Keratinocyte (primary cell): ENCODE data around the gene PRKCA. TPM values are rescaled to one million over a fixed set of nuclear protein-coding genes. Genes with fewer than 3 reads are reported as not detected.

Experiments used
- DNase-seq: peaks from one replicate; pipeline ENCODE4 v3.0.0-alpha.2; 2011; ENCODE audit warnings: low read depth, missing footprints, low spot score
- FAIRE-seq: peaks from 2 replicates; lab custom pipeline; 2011; peaks lifted over from hg19 to GRCh38; lab: Jason Lieb, UNC
- H2AFZ ChIP-seq: 2 replicates; pipeline ENCODE4 v1.6.0; 2012; ENCODE audit warnings: low read length, control low read depth, inconsistent platforms; ENCODE audit not compliant: control insufficient read depth
- H3K27ac ChIP-seq: 2 replicates; pipeline ENCODE4 v1.5.1; 2011; ENCODE audit warnings: low read length; ENCODE audit not compliant: control insufficient read depth, insufficient read depth
- H3K27me3 ChIP-seq: 3 replicates; pipeline ENCODE4 v1.6.0; 2011; ENCODE audit warnings: low read length; ENCODE audit not compliant: control insufficient read depth, insufficient read depth; ENCODE audit errors: extremely low read depth
- H3K36me3 ChIP-seq, 2 experiments: 2 replicates in 1 of 2; 3 replicates in 1 of 2; pipeline ENCODE4 v1.5.1; 2011; ENCODE audit warnings: low read length in 2 of 2, mild to moderate bottlenecking in 1 of 2; ENCODE audit not compliant: control insufficient read depth in 2 of 2, insufficient read depth in 2 of 2; ENCODE audit errors: extremely low read depth in 1 of 2
- H3K4me1 ChIP-seq: 3 replicates; pipeline ENCODE4 v1.5.1; 2011; ENCODE audit warnings: low read length; ENCODE audit not compliant: control insufficient read depth, insufficient read depth; ENCODE audit errors: extremely low read depth
- H3K4me2 ChIP-seq: 3 replicates; pipeline ENCODE4 v1.6.0; 2011; ENCODE audit warnings: low read depth, low read length; ENCODE audit not compliant: control insufficient read depth, insufficient read depth; ENCODE audit errors: extremely low read depth
- H3K4me3 ChIP-seq, 3 experiments: fragments of 200-600 bp in 1 of 3; sonication (generic) in 1 of 3; 2 replicates in 2 of 3; 3 replicates in 1 of 3; pipeline ENCODE4 v1.5.1; 2011 to 2016; ENCODE audit warnings: low read length in 3 of 3, mild to moderate bottlenecking in 3 of 3, control low read depth in 2 of 3, inconsistent platforms in 1 of 3, low read depth in 1 of 3, mixed read lengths in 1 of 3, mixed run types in 1 of 3, moderate library complexity in 1 of 3; ENCODE audit not compliant: control insufficient read depth in 2 of 3, insufficient read depth in 2 of 3; ENCODE audit errors: extremely low read depth in 1 of 3
- H3K79me2 ChIP-seq: 2 replicates; pipeline ENCODE4 v1.6.0; 2012; ENCODE audit warnings: low read length; ENCODE audit not compliant: control insufficient read depth, insufficient read depth
- H3K9ac ChIP-seq: 3 replicates; pipeline ENCODE4 v1.6.0; 2011; ENCODE audit warnings: low read length; ENCODE audit not compliant: control insufficient read depth, insufficient read depth; ENCODE audit errors: extremely low read depth
- H3K9me1 ChIP-seq: 3 replicates; pipeline ENCODE4 v1.6.0; 2011; ENCODE audit warnings: low read length; ENCODE audit not compliant: control insufficient read depth, insufficient read depth; ENCODE audit errors: extremely low read depth
- H3K9me3 ChIP-seq: 2 replicates; pipeline ENCODE4 v1.5.1; 2012; ENCODE audit warnings: low read depth, low read length; ENCODE audit not compliant: control insufficient read depth
- H4K20me1 ChIP-seq: 3 replicates; pipeline ENCODE4 v1.6.0; 2011; ENCODE audit warnings: low read length; ENCODE audit not compliant: control insufficient read depth, insufficient read depth; ENCODE audit errors: extremely low read depth
- EZH2 ChIP-seq: IDR thresholded peaks from one replicate; pipeline ENCODE4 v1.6.1; 2012; ENCODE audit warnings: inconsistent platforms, mild to moderate bottlenecking, low read length, moderate library complexity
- dilution Hi-C: fragments of 300-500 bp; cut with MboI; formaldehyde crosslinking; loops from one replicate; pipeline ENCODE4 v1.7.0; 2020; ENCODE audit warnings: low sequenced_read_pairs; ENCODE audit not compliant: extremely low pct_ligation_motif_present
- polyA plus RNA-seq, 5 experiments: library from polyadenylated mRNA; depleted of rRNA in 3 of 5; stranded (reverse) in 3 of 5; stranded (forward) in 1 of 5; unstranded in 1 of 5; fragments of >200 nt; gene quantifications; 1 replicate in 1 of 5; 2 replicates in 3 of 5; 3 replicates in 1 of 5; pipeline versions ENCODE4 v1.2.1 to v1.2.3, GENCODE V29; 2011 to 2012; ENCODE audit warnings: missing spikeins in 2 of 5, low read depth in 1 of 5, low replicate concordance in 1 of 5
- TF ChIP-seq, protein P1 (sequence below), 3 experiments: IDR thresholded peaks in 1 of 3; conservative IDR thresholded peaks in 1 of 3; optimal IDR thresholded peaks in 1 of 3; 2 replicates in 2 of 3; 3 replicates in 1 of 3; pipeline versions ENCODE3 to v1.5.1; 2011; ENCODE audit warnings: low read length in 3 of 3, mild to moderate bottlenecking in 3 of 3, moderate library complexity in 2 of 3, control low read depth in 1 of 3, inconsistent platforms in 1 of 3; ENCODE audit not compliant: insufficient read depth in 2 of 3; ENCODE audit errors: extremely low read depth in 1 of 3

PRKCA gene
- polyA plus RNA-seq, 1 donor (not counting 4 experiments of a cell fraction or from before 2014, with no cell fraction given): 3.6 TPM

DNA sequence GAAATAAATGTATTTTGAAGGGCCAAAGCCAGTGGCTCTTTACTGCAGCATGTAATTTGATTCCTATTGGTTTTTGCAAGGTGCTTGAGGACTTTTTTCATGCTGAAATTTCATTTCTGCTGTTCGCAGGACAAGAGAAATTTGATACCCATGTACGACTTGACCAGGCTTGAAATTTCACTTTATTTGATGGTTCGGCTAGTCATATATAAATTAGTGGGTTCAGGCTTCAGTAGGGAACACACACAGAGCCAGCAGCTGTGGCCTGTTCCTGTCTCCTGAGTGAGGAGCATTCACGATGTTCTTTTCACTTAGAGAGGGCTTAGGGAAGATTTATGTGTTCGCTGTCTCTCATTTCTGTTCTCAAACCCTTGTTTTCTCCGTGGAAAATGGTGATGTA lies 274.1 kb downstream of the PRKCA start:
- dilution Hi-C loops: no loop called here
- no peak for FAIRE-seq
- TF ChIP-seq, protein P1, sequence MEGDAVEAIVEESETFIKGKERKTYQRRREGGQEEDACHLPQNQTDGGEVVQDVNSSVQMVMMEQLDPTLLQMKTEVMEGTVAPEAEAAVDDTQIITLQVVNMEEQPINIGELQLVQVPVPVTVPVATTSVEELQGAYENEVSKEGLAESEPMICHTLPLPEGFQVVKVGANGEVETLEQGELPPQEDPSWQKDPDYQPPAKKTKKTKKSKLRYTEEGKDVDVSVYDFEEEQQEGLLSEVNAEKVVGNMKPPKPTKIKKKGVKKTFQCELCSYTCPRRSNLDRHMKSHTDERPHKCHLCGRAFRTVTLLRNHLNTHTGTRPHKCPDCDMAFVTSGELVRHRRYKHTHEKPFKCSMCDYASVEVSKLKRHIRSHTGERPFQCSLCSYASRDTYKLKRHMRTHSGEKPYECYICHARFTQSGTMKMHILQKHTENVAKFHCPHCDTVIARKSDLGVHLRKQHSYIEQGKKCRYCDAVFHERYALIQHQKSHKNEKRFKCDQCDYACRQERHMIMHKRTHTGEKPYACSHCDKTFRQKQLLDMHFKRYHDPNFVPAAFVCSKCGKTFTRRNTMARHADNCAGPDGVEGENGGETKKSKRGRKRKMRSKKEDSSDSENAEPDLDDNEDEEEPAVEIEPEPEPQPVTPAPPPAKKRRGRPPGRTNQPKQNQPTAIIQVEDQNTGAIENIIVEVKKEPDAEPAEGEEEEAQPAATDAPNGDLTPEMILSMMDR (optimal IDR thresholded peaks at IDR 0.05 in 1 of 3, IDR thresholded peaks at IDR 0.05 in 1 of 3, conservative IDR thresholded peaks at IDR 0.05 in 1 of 3; ENCODE audit: extremely low read depth in 1 of 3, insufficient read depth in 2 of 3, low read length in 3 of 3): no peak
- TF ChIP-seq EZH2: no peak

DNA sequence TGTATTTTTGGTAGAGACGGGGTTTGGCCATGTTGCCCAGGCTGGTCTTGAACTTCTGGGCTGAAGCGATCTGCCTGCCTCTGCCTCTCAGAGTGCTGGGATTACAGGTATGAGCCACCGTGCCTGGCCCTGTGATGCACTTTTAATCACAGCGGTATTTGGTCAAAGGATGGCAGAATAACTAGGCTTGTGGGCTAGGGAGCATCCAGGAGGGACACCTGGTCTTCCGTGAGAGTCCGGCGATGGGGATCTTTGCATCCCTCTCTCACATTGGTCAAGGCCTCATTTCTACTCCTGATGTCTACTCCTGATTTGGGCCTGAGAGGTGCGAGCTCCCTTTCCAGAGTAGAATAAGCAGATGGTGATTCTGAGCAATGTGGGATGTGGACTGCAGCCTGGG lies 274.6 kb downstream of the PRKCA start:
- Histone ChIP-seq H3K79me2 (no peaks in the 10 kb centered on the region), H3K27ac (no peak overlapping the region), H4K20me1 (no peaks in the 10 kb centered on the region), H3K4me1 (no peaks in the 10 kb centered on the region), H3K4me2 (no peak overlapping the region), H3K27me3 (no peaks in the 10 kb centered on the region), H3K36me3 (no peaks in the 10 kb centered on the region), H2AFZ (no peak overlapping the region), H3K9me3 (no peaks in the 10 kb centered on the region), H3K9me1 (no peaks in the 10 kb centered on the region), H3K4me3 (no peak overlapping the region), H3K9ac (no peak overlapping the region)
- TF ChIP-seq, protein P1 (optimal IDR thresholded peaks at IDR 0.05 in 1 of 3, IDR thresholded peaks at IDR 0.05 in 1 of 3, conservative IDR thresholded peaks at IDR 0.05 in 1 of 3; ENCODE audit: extremely low read depth in 1 of 3, insufficient read depth in 2 of 3, low read length in 3 of 3): no peak
- no peak for TF ChIP-seq EZH2
- FAIRE-seq: no peak
- DNase-seq: no peak
- dilution Hi-C loops: no loop called here

More for the DNA sequence above, 274.1 kb downstream of the PRKCA start:
- H3K9ac ChIP-seq: no peak overlapping the region
- H3K27me3 ChIP-seq: no peaks in the 10 kb centered on the region
- H3K9me1 ChIP-seq: no peaks in the 10 kb centered on the region
- no peaks in the 10 kb centered on the region for H3K79me2 ChIP-seq
- H3K36me3 ChIP-seq: no peaks in the 10 kb centered on the region
- no peaks in the 10 kb centered on the region for H3K9me3 ChIP-seq
- H3K4me1 ChIP-seq: no peaks in the 10 kb centered on the region
- DNase-seq: no peak
- H2AFZ ChIP-seq: no peak overlapping the region
- no peak overlapping the region for H3K4me3 ChIP-seq
- H4K20me1 ChIP-seq: no peaks in the 10 kb centered on the region
- H3K4me2 ChIP-seq: no peak overlapping the region
- H3K27ac ChIP-seq: no peak overlapping the region
